GM18505 (cell line): Measurements from ENCODE around the gene LGALS7B.
"Not testable (repeated sequence)": the region's sequence is repeated elsewhere in the genome, so short reads cannot be mapped to it uniquely, and the experiment has no call there.

Source experiments
- ATAC-seq: cut with Tn5 transposase; IDR thresholded peaks from one replicate; pipeline ENCODE4 v1.9.1; 2021; ENCODE audit not compliant: unreplicated experiment
- POLR2A ChIP-seq: IDR thresholded peaks from 4 replicates; pipeline ENCODE4 v1.6.1; 2011; ENCODE audit warnings: borderline replicate concordance; ENCODE audit not compliant: insufficient read depth, insufficient read length; ENCODE audit errors: extremely low read depth

LGALS7B gene

DNA sequence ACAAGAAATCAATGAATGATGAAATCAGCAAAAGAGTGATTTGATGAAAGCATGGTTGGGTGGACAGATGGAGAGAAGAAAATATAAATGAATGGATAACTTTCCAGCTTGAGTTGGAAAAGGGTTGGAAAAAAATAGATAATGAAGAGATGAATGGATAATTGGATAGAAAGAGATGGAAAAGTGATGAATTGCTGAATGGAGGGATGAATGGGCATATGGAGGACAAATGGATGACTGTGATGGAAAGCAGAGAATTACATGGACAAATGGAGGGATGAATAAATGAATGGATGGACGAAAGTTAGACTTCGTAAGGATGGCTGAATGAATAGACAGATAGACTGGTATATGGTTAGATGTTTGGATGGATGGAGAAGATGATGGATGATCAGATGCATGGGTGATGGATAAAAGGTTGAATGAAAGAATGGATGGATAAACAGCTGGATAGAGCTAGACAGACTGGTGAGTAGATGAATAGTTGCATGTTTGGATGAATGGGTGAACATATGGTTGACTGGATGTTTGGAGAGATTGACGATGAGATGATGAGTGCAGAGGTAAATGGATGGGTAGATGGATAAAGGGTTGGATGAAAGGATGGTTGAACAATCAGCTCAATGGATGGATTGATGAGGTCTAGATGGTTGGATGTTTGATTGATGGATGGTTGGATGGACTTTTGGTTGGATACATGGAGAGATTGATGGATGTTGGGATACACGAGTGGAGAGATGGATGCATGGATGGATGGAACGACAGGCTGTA, 11.8 kb downstream of the LGALS7B start:
- ATAC-seq: no peak
- TF ChIP-seq POLR2A: no peak

DNA sequence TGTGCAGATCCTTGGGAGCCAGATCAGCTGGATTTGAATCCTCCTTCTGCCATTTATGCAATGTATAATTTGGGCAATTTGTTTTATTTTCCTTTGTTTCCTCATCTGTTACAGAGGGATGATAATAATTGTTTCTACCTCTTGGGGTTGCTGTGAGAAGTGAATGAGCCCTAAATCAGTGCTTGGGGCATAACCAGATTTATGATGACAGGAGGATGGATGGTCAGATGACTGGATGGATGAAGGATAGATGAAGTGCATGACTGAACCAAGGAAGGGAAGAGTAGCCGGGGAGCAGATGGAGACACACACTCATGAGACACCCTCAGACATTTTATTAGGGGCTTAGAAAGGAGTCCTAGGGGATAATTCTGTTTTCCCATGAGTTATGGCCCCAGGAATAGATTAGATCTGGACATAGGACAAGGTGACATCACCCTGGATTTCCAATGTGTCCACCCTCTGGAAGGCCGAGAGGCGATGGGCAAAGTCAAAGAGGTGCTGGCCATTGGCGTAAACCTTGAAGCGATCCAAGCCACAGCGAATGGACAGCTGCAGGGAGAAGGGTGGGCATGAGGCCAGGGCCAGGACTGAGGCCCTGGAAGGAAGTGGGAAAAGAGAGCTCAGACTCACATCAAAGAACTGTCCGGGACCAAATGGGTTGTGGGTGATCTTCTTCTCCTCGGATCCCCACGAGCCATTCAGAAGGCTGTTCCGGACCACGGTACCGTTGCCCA, 12.5 kb downstream of the LGALS7B start:
- TF ChIP-seq POLR2A: no peak
- no peak for ATAC-seq

DNA sequence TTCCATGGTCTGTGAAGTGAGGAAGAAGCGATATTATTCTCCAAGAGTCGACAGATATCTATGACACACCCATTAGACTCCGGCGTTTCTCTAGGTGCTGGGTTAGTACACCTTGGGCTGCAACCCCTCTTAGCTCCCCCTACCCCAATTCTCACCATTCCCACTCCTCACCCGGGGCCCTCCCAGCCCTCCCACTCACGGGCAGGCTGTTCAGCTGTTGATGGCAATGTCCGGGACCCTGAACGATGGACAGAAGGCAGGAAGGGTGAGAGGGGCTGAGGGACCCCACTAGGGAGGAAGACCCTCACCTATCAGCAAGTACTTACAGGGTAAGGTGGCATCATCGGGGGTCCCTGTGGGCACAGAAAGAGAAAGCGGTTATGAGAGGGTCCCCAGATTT, 14.5 kb downstream of the LGALS7B start:
- TF ChIP-seq POLR2A: no peak
- ATAC-seq: no peak

DNA sequence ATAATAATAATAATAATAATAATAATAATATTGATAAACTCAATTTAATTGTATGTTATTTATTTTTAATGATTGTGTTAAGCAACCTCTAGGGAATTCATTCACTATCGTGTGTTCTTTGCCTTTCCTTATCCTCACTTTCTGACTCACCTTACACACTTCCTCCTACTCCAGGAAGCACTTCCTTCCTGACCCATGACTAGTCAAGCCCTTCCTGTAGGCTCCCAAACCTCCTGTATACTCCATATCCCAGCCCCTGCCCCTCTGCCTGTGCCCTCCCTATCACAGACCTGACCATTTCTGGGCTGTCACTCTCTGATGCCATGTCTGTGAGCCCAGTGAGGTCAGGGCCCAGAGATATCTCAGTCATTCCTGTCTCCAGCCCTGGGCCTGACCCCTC, 16.2 kb downstream of the LGALS7B start:
- no peak for ATAC-seq

DNA sequence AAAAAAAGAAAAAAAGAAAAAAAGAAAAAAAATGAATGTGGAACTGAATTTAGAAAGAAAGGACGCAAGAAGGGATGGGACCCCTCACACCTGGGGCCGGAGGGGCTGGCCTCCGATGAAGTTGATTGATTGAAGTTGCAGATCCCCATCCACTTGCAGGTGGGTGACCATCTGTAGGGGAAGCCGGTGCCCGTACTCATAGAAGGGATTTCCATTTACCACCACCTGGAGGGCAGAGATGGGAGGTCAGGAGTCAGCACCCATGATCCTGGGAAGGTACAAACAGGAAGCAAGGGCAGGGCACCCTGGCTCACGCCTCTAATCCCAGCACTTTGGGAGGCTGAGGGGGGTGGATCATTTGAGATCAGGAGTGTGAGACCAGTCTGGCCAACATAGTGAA, 17.4 kb downstream of the LGALS7B start:
- no peak for TF ChIP-seq POLR2A
- ATAC-seq: no peak

More for the DNA sequence above, 16.2 kb downstream of the LGALS7B start:
- TF ChIP-seq POLR2A: no peak

DNA sequence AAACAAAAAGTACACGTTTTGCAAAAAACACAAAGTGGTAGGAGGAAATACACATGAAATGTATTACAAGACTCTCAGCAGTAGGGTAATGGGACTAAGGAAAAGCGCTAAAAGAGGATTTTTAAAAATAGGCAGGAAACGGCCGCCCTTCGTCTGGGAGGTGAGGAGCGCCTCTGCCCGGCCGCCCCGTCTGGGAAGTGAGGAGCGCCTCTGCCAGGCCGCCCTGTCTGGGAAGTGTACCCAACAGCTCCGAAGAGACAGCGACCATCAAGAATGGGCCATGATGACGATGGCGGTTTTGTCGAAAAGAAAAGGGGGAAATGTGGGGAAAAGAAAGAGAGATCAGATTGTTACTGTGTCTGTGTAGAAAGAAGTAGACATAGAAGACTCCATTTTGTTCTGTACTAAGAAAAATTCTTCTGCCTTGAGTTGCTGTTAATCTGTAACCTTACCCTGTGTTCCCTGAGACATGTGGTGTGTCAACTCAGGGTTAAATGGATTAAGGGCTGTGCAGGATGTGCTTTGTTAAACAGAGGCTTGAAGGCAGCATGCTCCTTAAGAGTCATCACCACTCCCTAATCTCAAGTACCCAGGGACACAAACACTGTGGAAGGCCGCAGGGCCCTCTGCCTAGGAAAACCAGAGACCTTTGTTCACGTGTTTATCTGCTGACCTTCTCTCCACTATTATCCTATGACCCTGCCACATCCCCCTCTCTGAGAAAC, 18.5 kb downstream of the LGALS7B start:
- ATAC-seq: not testable (repeated sequence)

DNA sequence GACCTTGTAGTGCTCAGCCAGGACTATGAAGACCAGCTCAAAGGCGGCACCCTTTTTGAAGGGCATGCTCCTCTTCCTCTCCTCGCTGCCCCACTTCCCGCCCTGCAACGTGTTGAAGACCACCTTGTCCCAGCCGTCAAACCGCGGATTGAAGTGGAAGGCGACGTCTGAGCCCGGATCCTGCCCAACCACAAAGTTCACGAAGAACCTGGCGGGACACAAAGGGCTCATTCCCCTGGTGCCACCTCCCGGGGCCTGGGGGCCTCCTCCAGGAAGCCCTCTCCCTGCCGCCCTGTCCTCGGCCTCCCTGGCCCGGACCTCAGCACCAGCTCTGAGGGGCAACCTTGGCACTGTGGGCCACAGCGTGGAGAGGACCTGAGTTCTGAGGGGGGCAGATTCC, 19.7 kb downstream of the LGALS7B start:
- no peak for TF ChIP-seq POLR2A
- ATAC-seq: no peak

DNA sequence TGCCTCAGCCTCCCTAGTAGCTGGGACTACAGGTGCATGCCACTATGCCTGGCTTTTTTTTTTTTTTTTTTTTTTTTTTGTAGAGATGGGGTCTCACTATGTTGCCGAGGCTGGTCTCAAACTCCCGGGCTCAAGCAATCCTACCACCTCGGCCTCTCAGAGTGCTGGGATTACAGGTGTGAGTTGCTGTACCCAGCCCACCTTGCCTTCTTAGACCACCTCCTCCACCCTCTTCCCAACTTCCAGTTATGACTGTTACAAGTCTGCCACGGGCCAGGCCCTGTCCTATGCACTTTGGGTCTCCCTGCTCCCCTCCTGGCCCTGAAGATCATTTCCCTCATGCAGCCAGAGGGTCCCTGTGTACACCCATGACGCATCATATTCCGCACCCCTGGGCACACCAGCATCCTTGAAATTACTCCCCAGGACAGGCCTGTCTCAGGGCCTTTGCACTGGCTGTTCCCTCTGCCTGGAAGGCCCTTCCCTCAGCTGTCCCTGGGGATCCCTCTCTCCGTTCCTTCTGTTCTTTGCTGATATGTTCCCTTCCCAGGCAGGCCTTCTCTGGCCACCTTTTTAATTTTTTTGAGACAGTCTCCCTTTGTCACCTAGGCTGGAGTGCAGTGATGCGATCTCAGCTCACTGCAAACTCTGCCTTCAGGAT, 20.7 kb downstream of the LGALS7B start:
- no peak for ATAC-seq
- TF ChIP-seq POLR2A: no peak

DNA sequence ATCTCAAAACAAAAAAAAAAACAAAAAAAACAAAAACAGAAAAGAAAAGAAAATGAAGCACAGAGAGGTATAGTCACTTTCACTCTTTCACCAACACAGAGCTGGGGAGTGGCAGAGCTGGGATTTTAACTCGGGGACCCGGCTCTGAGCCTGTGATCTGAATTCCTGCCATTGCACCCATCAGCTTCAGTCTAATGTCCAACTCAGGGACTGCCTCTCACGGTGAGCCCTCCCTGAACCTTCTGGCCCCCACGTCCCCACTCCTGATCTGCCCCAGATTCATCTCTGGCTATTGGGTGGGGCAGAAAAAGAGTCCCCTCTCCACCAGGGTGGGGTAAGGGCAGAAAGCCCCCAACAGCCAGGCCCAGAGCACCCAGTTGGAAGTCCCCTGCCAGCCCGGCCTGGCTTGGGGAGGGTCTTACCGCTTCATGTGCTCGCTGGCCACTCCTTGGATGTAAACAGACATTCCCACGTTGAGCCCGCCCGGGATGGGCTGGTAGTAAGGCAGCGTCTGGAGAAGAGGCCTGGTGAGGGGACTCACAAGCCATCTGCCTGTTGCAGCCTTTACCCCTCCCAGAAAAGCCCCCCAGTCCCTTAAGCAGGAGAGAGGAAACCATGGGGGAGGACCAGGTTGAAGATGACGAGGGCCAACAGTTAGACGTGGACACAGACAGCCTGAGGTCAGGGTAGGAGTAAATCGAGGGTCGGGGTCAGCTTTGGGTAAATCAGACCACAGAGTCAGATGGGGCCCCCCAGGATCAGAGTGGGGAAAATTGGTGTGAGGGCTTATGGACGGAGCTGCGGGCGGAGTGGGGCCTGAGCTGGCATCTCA, 23.2 kb downstream of the LGALS7B start:
- no peak for ATAC-seq
- no peak for TF ChIP-seq POLR2A

DNA sequence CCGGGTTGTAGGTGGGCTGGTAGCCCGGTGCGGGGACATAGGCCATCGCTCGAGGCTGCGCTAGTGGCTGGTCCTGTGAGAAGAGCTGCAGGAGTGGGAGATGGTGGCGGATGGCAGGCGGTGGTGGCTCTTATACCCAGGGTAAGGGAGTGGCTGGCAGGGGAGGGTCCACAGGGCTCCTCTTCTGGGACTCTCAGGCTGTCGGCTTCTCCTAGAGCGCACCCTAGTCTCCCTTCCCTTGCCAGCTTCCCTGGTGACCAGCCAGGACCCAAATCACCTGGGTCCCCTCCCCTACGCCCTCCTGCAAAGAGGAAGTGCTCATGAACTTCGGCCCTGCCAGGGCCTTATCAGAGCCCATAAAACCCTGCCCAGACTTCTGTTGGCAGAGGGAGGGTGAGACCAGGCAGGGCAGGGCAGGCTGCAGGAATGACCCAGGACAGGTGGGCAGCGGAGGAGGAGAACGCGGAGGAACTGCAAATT, 23.9 kb downstream of the LGALS7B start, which contains the start of gene LGALS4:
LGALS4 (minus strand) TSS at position 105 of the 480 bp plus-strand sequence; CDS start at position 46, 59 bp downstream.
- ATAC-seq: no peak
- TF ChIP-seq POLR2A: no peak

DNA sequence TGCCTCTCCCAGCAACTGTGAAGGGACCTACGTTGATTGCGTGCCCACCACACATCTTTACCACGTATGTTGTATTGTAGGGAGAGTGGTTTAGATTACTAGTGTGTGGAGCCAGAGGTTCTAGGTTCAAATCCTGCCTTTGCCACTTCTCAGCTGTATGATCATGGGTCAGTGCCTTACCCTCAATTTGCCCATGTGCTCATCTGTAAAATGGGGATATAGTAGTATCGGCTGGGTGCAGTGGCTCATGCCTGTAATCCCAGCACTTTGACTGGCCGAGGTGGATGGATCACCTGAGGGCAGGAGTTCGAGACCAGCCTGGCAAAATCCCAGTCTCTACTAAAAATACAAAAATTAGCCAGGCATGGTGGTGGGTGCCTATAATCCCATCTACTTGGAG, 24.3 kb downstream of the LGALS7B start:
- TF ChIP-seq POLR2A: no peak
- no peak for ATAC-seq

DNA sequence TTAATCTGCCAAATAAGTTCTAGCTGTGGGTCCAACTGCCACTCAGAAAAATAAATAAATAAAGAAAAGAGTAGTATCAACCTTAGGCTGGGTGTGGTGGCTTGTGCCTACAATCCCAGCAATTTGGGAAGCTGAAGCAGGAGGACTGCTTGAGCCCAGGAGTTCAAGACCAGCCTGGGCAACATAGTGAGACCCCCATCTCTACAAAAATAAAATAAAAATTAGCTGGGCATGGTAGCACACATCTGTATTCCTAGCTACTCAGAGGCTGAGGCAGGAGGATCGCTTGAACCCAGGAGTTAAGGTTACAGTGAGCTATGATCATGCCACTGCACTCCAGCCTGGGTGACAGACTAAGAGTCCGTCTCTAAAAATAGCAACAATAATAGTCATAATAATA, 24.9 kb downstream of the LGALS7B start:
- not testable (repeated sequence) for ATAC-seq
